Stimulated activated CD8-positive, alpha-beta memory T cell treated with anti-CD3 and anti-CD28 coated beads, Interleukin-12 subunit alpha, Interleukin-12 subunit beta, amount 100 ng/mL, for 24 hours (primary cell): ENCODE results near the gene CALY.
"Not testable (repeated sequence)": the region's sequence is repeated elsewhere in the genome, so short reads cannot be mapped to it uniquely, and the experiment has no call there.

Experiments used
- DNase-seq: peaks from one replicate; pipeline ENCODE4 v3.0.0-alpha.2; 2020; ENCODE audit errors: extremely low read depth

CALY gene

GRCh38 chr10:133329491-133330202, 7.0 kb downstream of the CALY start:
- peak; percentile 60 for DNase-seq

- no peak for DNase-seq
Observed at GRCh38 chr10:133328358-133329343, 8.0 kb downstream of the CALY start.

GRCh38 chr10:133327651-133328357, 8.9 kb downstream of the CALY start:
- DNase-seq: no peak

GRCh38 chr10:133326745-133327650, 9.7 kb downstream of the CALY start:
- DNase-seq: no peak

GRCh38 chr10:133326223-133326551, 10.5 kb downstream of the CALY start:
- no peak for DNase-seq

GRCh38 chr10:133325440-133326222, 11.1 kb downstream of the CALY start:
- no peak for DNase-seq

- no peak for DNase-seq
Observed at GRCh38 chr10:133324857-133325260, 11.8 kb downstream of the CALY start.

GRCh38 chr10:133324198-133324792, 12.4 kb downstream of the CALY start:
- no peak for DNase-seq

- not testable (repeated sequence) for DNase-seq
Observed at GRCh38 chr10:133322064-133322709, 14.5 kb downstream of the CALY start.

- DNase-seq: not testable (repeated sequence)
Observed at GRCh38 chr10:133320852-133321422, 15.8 kb downstream of the CALY start.

GRCh38 chr10:133318494-133319127, 18.1 kb downstream of the CALY start:
- DNase-seq: no peak

- no peak for DNase-seq
Observed at GRCh38 chr10:133316732-133317131, 20.0 kb downstream of the CALY start.

- no peak for DNase-seq
Observed at GRCh38 chr10:133316266-133316665, 20.4 kb downstream of the CALY start.

GRCh38 chr10:133315847-133316246, 20.8 kb downstream of the CALY start:
- DNase-seq: no peak

- no peak for DNase-seq
Observed at GRCh38 chr10:133314911-133315310, 21.8 kb downstream of the CALY start.

GRCh38 chr10:133313192-133313591, 23.5 kb downstream of the CALY start:
- no peak for DNase-seq

GRCh38 chr10:133312769-133313145, 23.9 kb downstream of the CALY start:
- DNase-seq: no peak

GRCh38 chr10:133312016-133312768, 24.5 kb downstream of the CALY start:
- DNase-seq: no peak
